22Rv1 (cell line): ENCODE measurements around the gene STEAP4.

ENCODE experiments used
- ZFX ChIP-seq: fragments of 450-650 bp; IDR thresholded peaks from 2 replicates; pipeline ENCODE4 v1.6.1; 2017; ENCODE audit warnings: antibody characterized with exemption, borderline replicate concordance
- TF ChIP-seq, protein P1 (sequence below): fragments of 450-650 bp; IDR thresholded peaks from 2 replicates; pipeline ENCODE4 v1.5.1; 2017; ENCODE audit warnings: mild to moderate bottlenecking

DNA sequence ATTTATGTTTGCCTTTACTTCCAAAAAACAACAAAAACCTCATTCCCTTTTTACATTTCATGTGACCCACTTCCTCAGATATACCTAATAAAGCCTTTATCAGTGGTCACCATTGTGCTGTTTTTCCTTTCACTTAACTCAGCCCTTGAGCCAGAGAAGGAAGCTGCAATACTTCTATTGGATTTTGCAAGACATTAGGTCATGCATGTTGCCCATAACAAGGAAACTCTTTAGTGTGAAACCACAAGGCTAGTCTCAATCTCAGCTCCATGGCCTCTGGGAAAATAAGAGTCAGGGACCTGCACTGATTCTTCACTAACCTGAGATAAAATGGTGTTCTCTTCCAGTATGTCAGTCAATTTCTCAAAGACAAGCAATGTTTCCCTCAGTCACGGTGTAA, 27.8 kb downstream of the STEAP4 start:
- TF ChIP-seq, protein P1, sequence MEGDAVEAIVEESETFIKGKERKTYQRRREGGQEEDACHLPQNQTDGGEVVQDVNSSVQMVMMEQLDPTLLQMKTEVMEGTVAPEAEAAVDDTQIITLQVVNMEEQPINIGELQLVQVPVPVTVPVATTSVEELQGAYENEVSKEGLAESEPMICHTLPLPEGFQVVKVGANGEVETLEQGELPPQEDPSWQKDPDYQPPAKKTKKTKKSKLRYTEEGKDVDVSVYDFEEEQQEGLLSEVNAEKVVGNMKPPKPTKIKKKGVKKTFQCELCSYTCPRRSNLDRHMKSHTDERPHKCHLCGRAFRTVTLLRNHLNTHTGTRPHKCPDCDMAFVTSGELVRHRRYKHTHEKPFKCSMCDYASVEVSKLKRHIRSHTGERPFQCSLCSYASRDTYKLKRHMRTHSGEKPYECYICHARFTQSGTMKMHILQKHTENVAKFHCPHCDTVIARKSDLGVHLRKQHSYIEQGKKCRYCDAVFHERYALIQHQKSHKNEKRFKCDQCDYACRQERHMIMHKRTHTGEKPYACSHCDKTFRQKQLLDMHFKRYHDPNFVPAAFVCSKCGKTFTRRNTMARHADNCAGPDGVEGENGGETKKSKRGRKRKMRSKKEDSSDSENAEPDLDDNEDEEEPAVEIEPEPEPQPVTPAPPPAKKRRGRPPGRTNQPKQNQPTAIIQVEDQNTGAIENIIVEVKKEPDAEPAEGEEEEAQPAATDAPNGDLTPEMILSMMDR, result no peak
- no peak for TF ChIP-seq ZFX
